ENCODE data around the gene FOXP1. TPM values are rescaled to one million over a fixed set of nuclear protein-coding genes. Genes with fewer than 3 reads are reported as not detected.
A peak's percentile ranks its signal among the peaks of the same experiment; 100 is the strongest.

Gene FOXP1
- total and polyA plus RNA-seq, 8 donors: 12.3 to 215 (median 117) TPM

- no peak for DNase-seq
- Histone ChIP-seq H3K27me3 (no peaks in the 10 kb centered on the region), H3K4me1 (peaks cover 28 to 91% (median 64%) of the 10 kb centered on the region in 4 donors), H3K9me3 (no peaks in the 10 kb centered on the region), H3K36me3 (peaks cover 0 to 8% (median 4%) of the 10 kb centered on the region in 4 donors), H3K27ac (peak overlapping the region in 2 of 5 donors; percentile 24 to 53), H3K4me3 (no peak overlapping the region)
- TF ChIP-seq EP300 (IDR thresholded peaks at IDR 0.05): no peak
- TF ChIP-seq CTCF (IDR thresholded peaks at IDR 0.05): no peak
- no peak for TF ChIP-seq POLR2A (IDR thresholded peaks at IDR 0.05)
- TF ChIP-seq POLR2AphosphoS5 (IDR thresholded peaks at IDR 0.05): no peak
- intact Hi-C loops (cut with DNase I; ENCODE audit: low total_unique reads): no loop called here
- WGBS, 5 donors: 65 to 77% (median 72%) methylated on average over 7 of the region's 7 CpGs
These were observed 465.8 kb downstream of the FOXP1 start for GRCh38 chr3:71117572-71118247.

DNA sequence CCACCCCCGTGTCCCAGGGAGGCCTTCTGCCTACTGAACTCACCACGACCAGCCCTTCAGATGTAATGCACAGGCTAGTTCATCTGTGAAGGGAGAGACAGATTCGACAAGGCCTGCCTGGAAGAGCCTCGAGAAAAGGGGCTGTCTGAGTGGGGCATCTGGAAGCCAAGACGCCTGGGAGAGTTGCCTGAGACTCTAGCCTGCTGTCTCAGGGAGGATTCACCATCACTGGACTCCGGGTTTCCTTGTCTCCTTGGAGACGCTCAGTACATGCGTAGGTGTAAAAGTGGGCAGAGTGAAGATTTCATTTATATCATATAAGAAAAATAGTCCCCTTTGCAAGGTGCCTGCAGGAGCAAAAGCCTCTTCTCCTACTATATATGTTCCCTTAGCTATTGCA lies 468.9 kb downstream of the FOXP1 start:
- Histone ChIP-seq H3K27me3 (no peaks in the 10 kb centered on the region), H3K36me3 (peaks cover 10 to 36% (median 26%) of the 10 kb centered on the region in 4 donors), H3K27ac (peak overlapping the region in 1 of 5 donors; percentile 26), H3K4me3 (no peak overlapping the region), H3K9me3 (no peaks in the 10 kb centered on the region), H3K4me1 (peaks cover 33 to 92% (median 63%) of the 10 kb centered on the region in 4 donors)
- no peak for DNase-seq
- no peak for TF ChIP-seq CTCF (IDR thresholded peaks at IDR 0.05)
- no peak for TF ChIP-seq POLR2AphosphoS5 (IDR thresholded peaks at IDR 0.05)
- TF ChIP-seq EP300 (IDR thresholded peaks at IDR 0.05): no peak
- no peak for TF ChIP-seq POLR2A (IDR thresholded peaks at IDR 0.05)
- intact Hi-C loops (cut with DNase I; ENCODE audit: low total_unique reads): no loop called here
- WGBS, 5 donors: 76 to 88% (median 84%) methylated on average over 8 of the region's 8 CpGs

DNA sequence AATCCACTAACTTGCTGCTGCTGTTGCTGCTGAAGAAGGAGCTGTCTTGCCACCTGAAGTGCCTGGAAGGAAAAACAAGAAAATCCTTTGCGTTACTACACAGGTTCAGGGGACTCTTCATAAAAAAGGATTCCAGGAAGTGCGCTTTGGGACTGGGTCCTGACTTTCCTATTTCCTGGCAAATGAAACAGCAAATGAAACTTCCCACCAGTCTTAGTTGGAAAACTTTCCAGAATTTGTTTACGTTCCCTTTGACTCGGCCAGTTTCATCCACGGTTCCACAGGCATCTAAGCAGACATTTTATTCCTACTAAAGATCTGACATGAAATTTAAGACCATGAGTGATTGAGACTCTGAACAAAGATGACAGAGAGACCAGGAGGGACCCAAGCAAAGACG lies 471.0 kb downstream of the FOXP1 start:
- H3K36me3 ChIP-seq: peaks cover 10 to 46% (median 26%) of the 10 kb centered on the region in 4 donors
- TF ChIP-seq CTCF (IDR thresholded peaks at IDR 0.05): no peak
- TF ChIP-seq EP300 (IDR thresholded peaks at IDR 0.05): no peak
- TF ChIP-seq POLR2AphosphoS5 (IDR thresholded peaks at IDR 0.05): peak in 1 of 3 donors; percentile 56
- no peak for TF ChIP-seq POLR2A (IDR thresholded peaks at IDR 0.05)
- no peaks in the 10 kb centered on the region for H3K9me3 ChIP-seq
- no peak overlapping the region for H3K4me3 ChIP-seq
- peak overlapping the region; percentile 66 to 84 (median 72) for H3K27ac ChIP-seq
- WGBS, 5 donors: 27 to 44% (median 34%) methylated on average over 6 of the region's 6 CpGs
- H3K4me1 ChIP-seq: peaks cover 27 to 92% (median 62%) of the 10 kb centered on the region in 4 donors
- DNase-seq: peak in 1 of 2 donors; percentile 72
- intact Hi-C loops (cut with DNase I; ENCODE audit: low total_unique reads): no loop called here
- H3K27me3 ChIP-seq: no peaks in the 10 kb centered on the region

- WGBS, 5 donors: 55 to 70% (median 61%) methylated on average over 6 of the region's 6 CpGs
- H3K4me1 ChIP-seq: peaks cover 32 to 92% (median 61%) of the 10 kb centered on the region in 4 donors
- no peak overlapping the region for H3K4me3 ChIP-seq
- no peaks in the 10 kb centered on the region for H3K9me3 ChIP-seq
- no peak for DNase-seq
- H3K27me3 ChIP-seq: no peaks in the 10 kb centered on the region
- peaks cover 10 to 46% (median 25%) of the 10 kb centered on the region in 4 donors for H3K36me3 ChIP-seq
- intact Hi-C loops (cut with DNase I; ENCODE audit: low total_unique reads): no loop called here
- TF ChIP-seq POLR2AphosphoS5 (IDR thresholded peaks at IDR 0.05) (peak in 1 of 3 donors; percentile 48), POLR2A (IDR thresholded peaks at IDR 0.05) (no peak)
- peak overlapping the region in 4 of 5 donors; percentile 69 to 84 (median 74) for H3K27ac ChIP-seq
These were observed 471.6 kb downstream of the FOXP1 start for GRCh38 chr3:71111784-71112440.
